Stomach (tissue), 4 donors: ENCODE results near the gene RAB32.

Experiments used
- POLR2A ChIP-seq, 4 donors: fragments of 450-650 bp; IDR thresholded peaks; one replicate each; pipeline ENCODE4 v1.6.1; 2016; ENCODE audit warnings: antibody characterized with exemption in 4 of 4, control low read depth in 2 of 4, mild to moderate bottlenecking in 1 of 4, moderate library complexity in 1 of 4
- TF ChIP-seq, protein P1 (sequence below), 7 experiments: fragments of 450-650 bp in 4 of 7; fragments of 200-600 bp in 3 of 7; sonication (generic) in 3 of 7; IDR thresholded peaks; one replicate each; pipeline ENCODE4 v1.5.1; 2016 to 2019; ENCODE audit warnings: antibody characterized with exemption in 7 of 7, control low read depth in 2 of 7, mild to moderate bottlenecking in 1 of 7

DNA sequence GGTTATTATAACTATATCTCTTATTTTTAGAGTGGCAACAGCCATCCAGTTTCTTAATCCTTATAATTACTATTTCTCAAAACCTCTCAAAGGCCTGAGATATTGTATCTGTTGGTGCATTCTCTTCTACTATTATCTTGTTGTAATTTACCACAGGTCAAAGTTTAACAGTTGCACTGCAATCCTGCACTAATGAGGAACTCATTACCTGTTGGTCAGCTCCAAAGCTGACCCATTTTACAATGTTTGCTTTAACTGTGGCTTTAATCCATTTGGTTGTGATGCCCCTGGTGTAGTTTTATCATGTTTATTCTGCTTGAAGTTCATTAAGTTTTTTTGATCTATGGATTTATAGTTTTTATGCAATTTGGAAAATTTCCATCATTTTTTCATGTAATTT is 48.8 kb downstream of the RAB32 start:
- no peak for TF ChIP-seq POLR2A (IDR thresholded peaks at IDR 0.05)
- TF ChIP-seq, protein P1, sequence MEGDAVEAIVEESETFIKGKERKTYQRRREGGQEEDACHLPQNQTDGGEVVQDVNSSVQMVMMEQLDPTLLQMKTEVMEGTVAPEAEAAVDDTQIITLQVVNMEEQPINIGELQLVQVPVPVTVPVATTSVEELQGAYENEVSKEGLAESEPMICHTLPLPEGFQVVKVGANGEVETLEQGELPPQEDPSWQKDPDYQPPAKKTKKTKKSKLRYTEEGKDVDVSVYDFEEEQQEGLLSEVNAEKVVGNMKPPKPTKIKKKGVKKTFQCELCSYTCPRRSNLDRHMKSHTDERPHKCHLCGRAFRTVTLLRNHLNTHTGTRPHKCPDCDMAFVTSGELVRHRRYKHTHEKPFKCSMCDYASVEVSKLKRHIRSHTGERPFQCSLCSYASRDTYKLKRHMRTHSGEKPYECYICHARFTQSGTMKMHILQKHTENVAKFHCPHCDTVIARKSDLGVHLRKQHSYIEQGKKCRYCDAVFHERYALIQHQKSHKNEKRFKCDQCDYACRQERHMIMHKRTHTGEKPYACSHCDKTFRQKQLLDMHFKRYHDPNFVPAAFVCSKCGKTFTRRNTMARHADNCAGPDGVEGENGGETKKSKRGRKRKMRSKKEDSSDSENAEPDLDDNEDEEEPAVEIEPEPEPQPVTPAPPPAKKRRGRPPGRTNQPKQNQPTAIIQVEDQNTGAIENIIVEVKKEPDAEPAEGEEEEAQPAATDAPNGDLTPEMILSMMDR (IDR thresholded peaks at IDR 0.05), result no peak
